Loucy (cell line): ENCODE results near the gene MAML3.

Experiments used
- H2AFZ ChIP-seq: fragments of 200-600 bp; sonication (generic); 2 replicates; pipeline ENCODE4 v1.6.0; 2016; ENCODE audit warnings: antibody characterized with exemption, mild to moderate bottlenecking, low read length, moderate library complexity
- H3F3A ChIP-seq: fragments of 200-600 bp; 2 replicates; pipeline ENCODE4 v1.6.0; 2016; ENCODE audit warnings: antibody characterized with exemption, low read depth, mild to moderate bottlenecking
- H3K27me3 ChIP-seq: fragments of 200-600 bp; sonication (generic); 2 replicates; pipeline ENCODE4 v1.6.1; 2014; ENCODE audit warnings: low read length, mild to moderate bottlenecking; ENCODE audit not compliant: insufficient read depth, poor library complexity, severe bottlenecking
- H3K36me3 ChIP-seq: fragments of 200-600 bp; sonication (generic); 2 replicates; pipeline ENCODE4 v1.6.1; 2016; ENCODE audit warnings: low read length; ENCODE audit not compliant: insufficient read depth
- H3K4me1 ChIP-seq: fragments of 200-600 bp; sonication (generic); 2 replicates; pipeline ENCODE4 v1.5.1; 2014; ENCODE audit warnings: low read length, mild to moderate bottlenecking; ENCODE audit not compliant: insufficient read depth, poor library complexity, severe bottlenecking
- H3K4me2 ChIP-seq: fragments of 200-600 bp; sonication (generic); 2 replicates; pipeline ENCODE4 v1.6.0; 2014; ENCODE audit warnings: antibody characterized with exemption, low read length, low read depth, mild to moderate bottlenecking; ENCODE audit not compliant: poor library complexity, severe bottlenecking
- H3K4me3 ChIP-seq: fragments of 200-600 bp; sonication (generic); 2 replicates; pipeline ENCODE4 v1.5.1; 2014; ENCODE audit warnings: low read length, mild to moderate bottlenecking, mixed read lengths; ENCODE audit not compliant: poor library complexity, severe bottlenecking
- H3K79me2 ChIP-seq: fragments of 200-600 bp; sonication (generic); 2 replicates; pipeline ENCODE4 v1.6.1; 2014; ENCODE audit warnings: low read length; ENCODE audit not compliant: insufficient read depth
- H3K9ac ChIP-seq: fragments of 200-600 bp; sonication (generic); 2 replicates; pipeline ENCODE4 v1.6.0; 2014; ENCODE audit warnings: mild to moderate bottlenecking, low read depth, low read length, moderate library complexity; ENCODE audit not compliant: poor library complexity, severe bottlenecking
- H3K9me2 ChIP-seq: fragments of 200-600 bp; sonication (generic); replicated peaks from 2 replicates; pipeline ENCODE4 v1.6.1; 2016; ENCODE audit warnings: low read depth, low read length, mixed read lengths
- H3K9me3 ChIP-seq: fragments of 200-600 bp; sonication (generic); 2 replicates; pipeline ENCODE4 v1.6.1; 2014; ENCODE audit warnings: mild to moderate bottlenecking, antibody characterized with exemption, low read length, low read depth; ENCODE audit not compliant: insufficient read depth
- H4K20me1 ChIP-seq: fragments of 200-600 bp; sonication (generic); 2 replicates; pipeline ENCODE4 v1.6.0; 2014; ENCODE audit warnings: antibody characterized with exemption, low read length, mild to moderate bottlenecking; ENCODE audit not compliant: insufficient read depth, poor library complexity, severe bottlenecking
- CTCF ChIP-seq: fragments of 200-600 bp; sonication (generic); conservative IDR thresholded peaks from 2 replicates; pipeline ENCODE4 v1.5.1; 2014; ENCODE audit warnings: mild to moderate bottlenecking, antibody characterized with exemption, low read length
- EZH2phosphoT487 ChIP-seq: fragments of 200-600 bp; IDR thresholded peaks from 2 replicates; pipeline ENCODE4 v1.6.1; 2018; ENCODE audit warnings: antibody characterized with exemption, mild to moderate bottlenecking, moderate library complexity, borderline replicate concordance

Gene MAML3

DNA sequence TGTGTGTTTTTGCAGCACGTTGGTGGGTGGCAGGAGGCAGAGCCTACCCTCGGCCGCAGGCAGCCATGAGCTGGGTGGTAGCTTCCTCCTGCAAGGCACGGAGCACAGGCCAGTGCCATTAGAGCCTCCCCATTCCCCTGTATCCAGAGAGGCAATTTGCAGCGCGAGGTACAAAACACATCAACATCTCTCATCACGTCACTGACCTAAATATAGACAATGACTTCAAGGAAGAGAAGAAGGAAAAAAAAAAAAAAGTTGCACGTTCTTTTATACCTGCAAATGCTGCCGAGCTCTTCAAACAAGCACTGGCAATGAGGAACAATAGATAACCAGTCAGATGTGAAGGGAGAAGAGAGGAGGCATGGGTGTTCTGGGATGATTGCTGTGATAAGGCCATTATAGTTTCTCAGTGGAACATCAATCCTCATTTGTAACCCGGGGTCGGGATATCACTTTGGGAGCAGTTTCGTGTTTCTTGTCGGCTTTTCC, 328.4 kb downstream of the MAML3 start:
- TF ChIP-seq CTCF (no peak), EZH2phosphoT487 (no peak)
- Histone ChIP-seq H2AFZ (no peak overlapping the region), H3K36me3 (peaks cover 4% of the 10 kb centered on the region; the same call in 1 of the 2 replicates), H3K4me1 (peaks cover 5% of the 10 kb centered on the region), H3K9ac (no peak overlapping the region), H3K79me2 (no peaks in the 10 kb centered on the region), H3K27me3 (no peaks in the 10 kb centered on the region), H3K9me3 (no peaks in the 10 kb centered on the region), H3K9me2 (no peaks in the 10 kb centered on the region), H3K4me2 (no peak overlapping the region), H3K4me3 (no peak overlapping the region), H4K20me1 (no peaks in the 10 kb centered on the region), H3F3A (no peaks in the 10 kb centered on the region)

DNA sequence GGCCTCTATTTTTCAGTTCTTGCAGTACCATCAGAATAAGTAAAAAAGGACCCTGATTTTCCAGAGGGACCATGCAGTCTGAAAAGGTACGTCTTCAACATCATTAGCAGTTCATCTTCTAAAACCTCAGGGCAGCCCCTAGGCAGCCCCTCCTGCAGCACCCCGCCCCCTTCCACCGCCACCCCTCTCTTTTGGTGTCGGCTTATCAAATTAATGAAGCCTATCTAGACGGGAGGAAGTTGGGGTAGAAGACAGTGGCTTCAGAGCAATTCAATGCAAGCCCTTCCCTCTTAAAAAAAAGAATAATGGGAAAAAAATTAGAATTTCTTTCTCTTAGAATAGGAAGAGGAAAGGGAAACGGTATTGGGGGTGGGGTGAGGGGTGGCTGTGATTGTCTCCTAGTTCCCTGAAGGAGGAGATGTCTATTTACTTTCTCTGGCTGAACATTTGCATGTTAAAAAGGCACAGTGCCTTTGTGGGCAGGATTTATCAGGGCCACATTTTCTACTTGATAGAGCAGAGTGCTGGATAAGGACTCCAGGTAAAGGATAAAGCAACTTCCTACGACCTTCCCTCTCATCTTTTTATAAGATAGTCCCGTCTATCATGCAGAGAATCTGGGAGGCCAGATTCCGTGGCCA, 329.0 kb downstream of the MAML3 start:
- Histone ChIP-seq H3K4me3 (no peak overlapping the region), H3K4me2 (no peak overlapping the region), H3K9ac (no peak overlapping the region), H3K9me2 (no peaks in the 10 kb centered on the region), H3K36me3 (peaks cover 4% of the 10 kb centered on the region; the same call in 1 of the 2 replicates), H2AFZ (no peak overlapping the region), H4K20me1 (no peaks in the 10 kb centered on the region), H3K27me3 (no peaks in the 10 kb centered on the region), H3F3A (no peaks in the 10 kb centered on the region), H3K4me1 (peaks cover 5% of the 10 kb centered on the region), H3K79me2 (no peaks in the 10 kb centered on the region), H3K9me3 (no peaks in the 10 kb centered on the region)
- TF ChIP-seq CTCF (no peak), EZH2phosphoT487 (no peak)

DNA sequence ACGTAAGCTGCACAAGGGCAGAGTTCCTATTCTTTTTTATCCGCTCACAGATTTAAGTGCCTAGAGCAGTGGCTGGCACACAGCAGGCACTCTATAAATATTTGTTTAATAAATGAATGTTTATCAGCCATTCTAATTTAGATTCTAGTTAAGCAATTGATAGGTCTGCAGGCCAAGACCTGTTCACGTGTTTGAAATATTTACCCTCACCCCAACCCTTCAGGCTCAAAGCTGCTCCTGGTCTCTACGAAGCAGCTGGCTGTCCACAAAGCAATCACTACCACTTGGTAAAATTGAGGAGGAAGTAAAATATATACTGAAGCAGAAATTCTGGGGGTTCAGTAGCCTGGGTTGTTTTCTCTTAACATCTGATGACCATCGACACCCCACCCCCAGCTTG, 330.2 kb downstream of the MAML3 start:
- peaks cover 5% of the 10 kb centered on the region for H3K4me1 ChIP-seq
- no peaks in the 10 kb centered on the region for H3K79me2 ChIP-seq
- no peaks in the 10 kb centered on the region for H3F3A ChIP-seq
- H3K4me3 ChIP-seq, result no peak overlapping the region
- H2AFZ ChIP-seq, result no peak overlapping the region
- no peaks in the 10 kb centered on the region for H3K9me3 ChIP-seq
- no peaks in the 10 kb centered on the region for H4K20me1 ChIP-seq
- no peak overlapping the region for H3K9ac ChIP-seq
- peaks cover 4% of the 10 kb centered on the region; the same call in 1 of the 2 replicates for H3K36me3 ChIP-seq
- no peak for TF ChIP-seq CTCF
- TF ChIP-seq EZH2phosphoT487, result no peak
- no peaks in the 10 kb centered on the region for H3K27me3 ChIP-seq
- H3K4me2 ChIP-seq, result no peak overlapping the region
- no peaks in the 10 kb centered on the region for H3K9me2 ChIP-seq
